B cell (primary cell): Measurements from ENCODE around the gene RCN1. TPM values are rescaled to one million over a fixed set of nuclear protein-coding genes. Genes with fewer than 3 reads are reported as not detected.

Source experiments
- ATAC-seq: fragments of 200-7000 bp; cut with Tn5 transposase; one replicate; pipeline ENCODE4 v1.10.0; 2021; ENCODE audit warnings: low read depth, mild to moderate bottlenecking, moderate number of reproducible peaks, moderate library complexity
- CTCF ChIA-PET: fragments of 350-600 bp; sonication (Branson Sonifier 250); formaldehyde crosslinking; loops from one replicate; lab custom pipeline; 2021; ENCODE audit warnings: antibody characterized with exemption, inconsistent platforms; lab: Charles Lee
- POLR2A ChIA-PET: fragments of 350-600 bp; sonication (Branson Sonifier 250); formaldehyde crosslinking; loops from one replicate; lab custom pipeline; 2021; ENCODE audit warnings: antibody characterized with exemption; lab: Charles Lee
- DNase-seq: peaks from one replicate; pipeline ENCODE4 v3.0.0; 2013
- H2AFZ ChIP-seq: 2 replicates; pipeline ENCODE4 v1.6.1; 2012; ENCODE audit warnings: mild to moderate bottlenecking, low read depth, low read length; ENCODE audit not compliant: insufficient read depth, poor library complexity, severe bottlenecking
- H3K27ac ChIP-seq, 2 donors: 1 replicate in 1 of 2; 2 replicates in 1 of 2; pipeline ENCODE4 v1.5.1; 2012 to 2013; ENCODE audit warnings: low read length in 2 of 2, mild to moderate bottlenecking in 2 of 2, moderate library complexity in 1 of 2
- H3K27me3 ChIP-seq, 4 experiments: fragments of 200-600 bp in 1 of 4; sonication (generic) in 1 of 4; replicated peaks in 1 of 4; 1 replicate in 2 of 4; 2 replicates in 2 of 4; pipeline versions ENCODE4 v1.6.1 to v1.7.0; 2013 to 2016; ENCODE audit warnings: low read length in 3 of 4, mild to moderate bottlenecking in 2 of 4, mixed read lengths in 1 of 4, moderate library complexity in 1 of 4; ENCODE audit not compliant: insufficient read depth in 4 of 4, control insufficient read depth in 3 of 4; ENCODE audit errors: control extremely low read depth in 1 of 4
- H3K36me3 ChIP-seq, 2 experiments: replicated peaks in 1 of 2; 1 replicate in 1 of 2; 2 replicates in 1 of 2; pipeline versions ENCODE4 v1.6.1 to v1.7.1; 2013; ENCODE audit warnings: low read length in 1 of 2; ENCODE audit not compliant: insufficient read depth in 2 of 2, control insufficient read depth in 1 of 2; ENCODE audit errors: control extremely low read depth in 1 of 2, extremely low read depth in 1 of 2
- H3K4me1 ChIP-seq, 2 donors: fragments of 200-600 bp in 1 of 2; sonication (generic) in 1 of 2; 1 replicate in 1 of 2; 2 replicates in 1 of 2; pipeline versions ENCODE4 v1.5.1 to v1.6.1; 2013 to 2017; ENCODE audit warnings: low read length in 2 of 2; ENCODE audit not compliant: control insufficient read depth in 2 of 2, insufficient read depth in 2 of 2
- H3K4me2 ChIP-seq: replicated peaks from 2 replicates; pipeline ENCODE3; 2012; ENCODE audit warnings: mild to moderate bottlenecking, low read depth, low read length; ENCODE audit not compliant: poor library complexity, severe bottlenecking
- H3K4me3 ChIP-seq, 5 experiments: fragments of 200-600 bp in 1 of 5; sonication (generic) in 1 of 5; 1 replicate in 3 of 5; 2 replicates in 2 of 5; pipeline versions ENCODE4 v1.5.1 to v1.7.0; 2011 to 2016; ENCODE audit warnings: low read length in 4 of 5, mild to moderate bottlenecking in 4 of 5, low read depth in 2 of 5, control low read depth in 1 of 5, moderate library complexity in 1 of 5; ENCODE audit not compliant: insufficient read depth in 1 of 5; ENCODE audit errors: control extremely low read depth in 1 of 5, extremely low read depth in 1 of 5
- H3K79me2 ChIP-seq: fragments of 200-600 bp; sonication (generic); one replicate; pipeline ENCODE4 v1.6.0; 2016; ENCODE audit warnings: low read length; ENCODE audit not compliant: control insufficient read depth, insufficient read depth
- H3K9ac ChIP-seq: fragments of 200-600 bp; sonication (generic); 2 replicates; pipeline ENCODE4 v1.6.1; 2017; ENCODE audit warnings: mild to moderate bottlenecking, low read length, moderate library complexity
- H3K9me3 ChIP-seq, 3 donors: one replicate each; pipeline versions ENCODE4 v1.6.1 to v1.7.1; 2013; ENCODE audit warnings: low read length in 2 of 3; ENCODE audit not compliant: control insufficient read depth in 2 of 3, insufficient read depth in 1 of 3; ENCODE audit errors: control extremely low read depth in 1 of 3
- H4K20me1 ChIP-seq: 2 replicates; pipeline ENCODE4 v1.6.0; 2012; ENCODE audit warnings: mild to moderate bottlenecking, low read length; ENCODE audit not compliant: insufficient read depth, control insufficient read depth, poor library complexity, severe bottlenecking
- H3K27ac Mint-ChIP-seq: one replicate; pipeline ENCODE4 v1.8.0; 2021; ENCODE audit warnings: mixed read lengths
- H3K27me3 Mint-ChIP-seq: one replicate; pipeline ENCODE4 v1.8.0; 2021; ENCODE audit warnings: mixed read lengths
- H3K4me1 Mint-ChIP-seq: one replicate; pipeline ENCODE4 v1.8.0; 2021; ENCODE audit warnings: mixed read lengths
- H3K4me3 Mint-ChIP-seq: one replicate; pipeline ENCODE4 v1.8.0; 2021; ENCODE audit warnings: mixed read lengths
- H3K9me3 Mint-ChIP-seq: one replicate; pipeline ENCODE4 v1.8.0; 2022; ENCODE audit warnings: mixed read lengths; ENCODE audit not compliant: insufficient read depth
- CTCF ChIP-seq: fragments of 200-600 bp; IDR thresholded peaks from one replicate; pipeline ENCODE4 v1.8.0; 2022; ENCODE audit warnings: antibody characterized with exemption, mild to moderate bottlenecking
- EZH2 ChIP-seq: IDR thresholded peaks from 2 replicates; pipeline ENCODE4 v1.6.1; 2012; ENCODE audit warnings: borderline replicate concordance, low read depth, mild to moderate bottlenecking, moderate library complexity, low read length; ENCODE audit not compliant: insufficient read depth, poor library complexity, severe bottlenecking
- whole genome bisulfite sequencing: methylation state at CpG from one replicate; pipeline ENCODE4 v1.1.5; 2013; ENCODE audit warnings: missing lambda C conversion rate; ENCODE audit not compliant: insufficient coverage; 5-methylcytosine and 5-hydroxymethylcytosine counted together
- intact Hi-C: fragments of 100-400 bp; cut with micrococcal nuclease; formaldehyde crosslinking; loops from one replicate; pipeline ENCODE4 v1.10.0; 2022
- polyA plus RNA-seq: library from polyadenylated mRNA; depleted of rRNA; stranded (reverse); fragments of >200 nt; gene quantifications from 2 replicates; pipeline ENCODE4 v1.2.3, GENCODE V29; 2012
- total RNA-seq, 2 donors: library from RNA; stranded (reverse); fragments of 120-200 nt in 1 of 2; gene quantifications; 1 replicate in 1 of 2; 2 replicates in 1 of 2; pipeline versions ENCODE4 v1.2.3 to v1.2.4, GENCODE V29; 2013 to 2022

RCN1 gene
- total and polyA plus RNA-seq, 2 donors (not counting 1 experiment from before 2014, with no cell fraction given) = 2.6 to 3.8 TPM

GRCh38 chr11:32081129-32081641, 9.7 kb upstream of the RCN1 start:
- no peaks in the 10 kb centered on the region for H4K20me1 ChIP-seq
- Mint-ChIP-seq H3K27me3 (peaks cover 17% of the 10 kb centered on the region), H3K4me1 (no peaks in the 10 kb centered on the region), H3K27ac (no peak overlapping the region), H3K4me3 (no peak overlapping the region), H3K9me3 (no peaks in the 10 kb centered on the region)
- POLR2A ChIA-PET = no interaction called here
- ATAC-seq (no peak), DNase-seq (no peak)
- H3K4me3 ChIP-seq = no peak overlapping the region
- H3K4me1 ChIP-seq = no peaks in the 10 kb centered on the region
- H3K79me2 ChIP-seq = no peaks in the 10 kb centered on the region
- intact Hi-C loops = no loop called here
- H3K27ac ChIP-seq = no peak overlapping the region
- no peaks in the 10 kb centered on the region for H3K27me3 ChIP-seq
- TF ChIP-seq EZH2 = no peak
- TF ChIP-seq CTCF = no peak
- H3K9ac ChIP-seq = no peak overlapping the region
- 57% methylated on average over 1 of the region's 3 CpGs for WGBS
- no peak overlapping the region for H3K4me2 ChIP-seq
- CTCF ChIA-PET = no interaction called here
- no peaks in the 10 kb centered on the region for H3K9me3 ChIP-seq
- no peak overlapping the region for H2AFZ ChIP-seq
- no peaks in the 10 kb centered on the region for H3K36me3 ChIP-seq

- TF ChIP-seq CTCF (no peak), EZH2 (no peak)
- peaks cover 0 to 4% (median 0%) of the 10 kb centered on the region in 4 experiments for H3K27me3 ChIP-seq
- intact Hi-C loops = no loop called here
- no peak overlapping the region for H3K4me3 ChIP-seq
- WGBS = no CpG with 5 or more reads among the region's 1 CpG
- no peak overlapping the region for H3K4me2 ChIP-seq
- H3K27ac ChIP-seq = no peak overlapping the region
- ChIA-PET POLR2A (no interaction called here), CTCF (no interaction called here)
- no peaks in the 10 kb centered on the region for H3K79me2 ChIP-seq
- Mint-ChIP-seq H3K4me1 (no peaks in the 10 kb centered on the region), H3K27me3 (peaks cover 18% of the 10 kb centered on the region), H3K4me3 (no peak overlapping the region), H3K27ac (no peak overlapping the region), H3K9me3 (no peaks in the 10 kb centered on the region)
- no peaks in the 10 kb centered on the region for H4K20me1 ChIP-seq
- H3K4me1 ChIP-seq = no peaks in the 10 kb centered on the region
- H3K36me3 ChIP-seq = no peaks in the 10 kb centered on the region
- DNase-seq (no peak), ATAC-seq (no peak)
- no peak overlapping the region for H2AFZ ChIP-seq
- no peaks in the 10 kb centered on the region for H3K9me3 ChIP-seq
- no peak overlapping the region for H3K9ac ChIP-seq
These were observed 9.0 kb upstream of the RCN1 start for GRCh38 chr11:32081901-32082300.
